ENCODE data around the gene HTRA3. TPM values are rescaled to one million over a fixed set of nuclear protein-coding genes. Genes with fewer than 3 reads are reported as not detected.
A peak's percentile ranks its signal among the peaks of the same experiment; 100 is the strongest.

Gene HTRA3
- total RNA-seq, 4 donors from 2014 or later, result 3.3 to 22.5 (median 10.3) TPM

- whole genome bisulfite sequencing, result 94% methylated on average over 19 of the region's 19 CpGs
- Histone ChIP-seq H3K27ac (no peak overlapping the region), H3K9me3 (no peaks in the 10 kb centered on the region), H3K4me3 (no peak overlapping the region), H3K4me1 (no peaks in the 10 kb centered on the region), H3K27me3 (no peaks in the 10 kb centered on the region), H3K36me3 (no peaks in the 10 kb centered on the region)
- peak; percentile 49 to 71 for DNase-seq (ENCODE audit: low spot score in 2 of 2)
- no peak for TF ChIP-seq CTCF (IDR thresholded peaks at IDR 0.05)
- no peak for TF ChIP-seq EP300 (IDR thresholded peaks at IDR 0.05)
- no peak for TF ChIP-seq POLR2A (IDR thresholded peaks at IDR 0.05)
- TF ChIP-seq POLR2AphosphoS5 (IDR thresholded peaks at IDR 0.05), result no peak
Observed at GRCh38 chr4:8291701-8292477, 22.3 kb downstream of the HTRA3 start.

GRCh38 chr4:8292478-8293107, 23.0 kb downstream of the HTRA3 start:
- TF ChIP-seq POLR2AphosphoS5 (IDR thresholded peaks at IDR 0.05), result no peak
- TF ChIP-seq POLR2A (IDR thresholded peaks at IDR 0.05), result no peak
- no peak for TF ChIP-seq EP300 (IDR thresholded peaks at IDR 0.05)
- no peak for TF ChIP-seq CTCF (IDR thresholded peaks at IDR 0.05)
- peak; percentile 22 to 69 for DNase-seq (ENCODE audit: low spot score in 2 of 2)
- no peaks in the 10 kb centered on the region for H3K27me3 ChIP-seq

GRCh38 chr4:8293131-8293975, 23.8 kb downstream of the HTRA3 start:
- no peaks in the 10 kb centered on the region for H3K36me3 ChIP-seq
- H3K9me3 ChIP-seq, result no peaks in the 10 kb centered on the region
- peak; percentile 53 to 77 for DNase-seq (ENCODE audit: low spot score in 2 of 2)
- H3K4me3 ChIP-seq, result no peak overlapping the region
- H3K27ac ChIP-seq, result no peak overlapping the region
- TF ChIP-seq CTCF (IDR thresholded peaks at IDR 0.05) (no peak), POLR2AphosphoS5 (IDR thresholded peaks at IDR 0.05) (no peak), POLR2A (IDR thresholded peaks at IDR 0.05) (no peak), EP300 (IDR thresholded peaks at IDR 0.05) (no peak)
- no peaks in the 10 kb centered on the region for H3K4me1 ChIP-seq
- no peaks in the 10 kb centered on the region for H3K27me3 ChIP-seq
- 81% methylated on average over 4 of the region's 11 CpGs for WGBS

More at GRCh38 chr4:8292478-8293107, 23.0 kb downstream of the HTRA3 start:
- Histone ChIP-seq H3K27ac (no peak overlapping the region), H3K4me3 (no peak overlapping the region), H3K9me3 (no peaks in the 10 kb centered on the region), H3K36me3 (no peaks in the 10 kb centered on the region), H3K4me1 (no peaks in the 10 kb centered on the region)
- WGBS, result 85% methylated on average over 4 of the region's 8 CpGs

GRCh38 chr4:8294036-8294435, 24.5 kb downstream of the HTRA3 start:
- Histone ChIP-seq H3K4me3 (no peak overlapping the region), H3K27me3 (no peaks in the 10 kb centered on the region), H3K36me3 (no peaks in the 10 kb centered on the region), H3K4me1 (no peaks in the 10 kb centered on the region), H3K9me3 (no peaks in the 10 kb centered on the region), H3K27ac (no peak overlapping the region)
- peak; percentile 46 to 72 for DNase-seq (ENCODE audit: low spot score in 2 of 2)
- TF ChIP-seq POLR2AphosphoS5 (IDR thresholded peaks at IDR 0.05), result no peak
- TF ChIP-seq CTCF (IDR thresholded peaks at IDR 0.05), result no peak
- TF ChIP-seq EP300 (IDR thresholded peaks at IDR 0.05), result no peak
- TF ChIP-seq POLR2A (IDR thresholded peaks at IDR 0.05), result no peak
- WGBS, result 95% methylated on average over 9 of the region's 9 CpGs

Measured in suprapubic skin (tissue), 4 donors.